Upper lobe of right lung (tissue), 1 donor: ENCODE measurements around the gene LRRC49. TPM values are rescaled to one million over a fixed set of nuclear protein-coding genes. Genes with fewer than 3 reads are reported as not detected.

ENCODE experiments used
- ATAC-seq: fragments of 200-7000 bp; cut with Tn5 transposase; one replicate; pipeline ENCODE4 v1.9.1; 2020; ENCODE audit warnings: mild to moderate bottlenecking, moderate library complexity
- DNase-seq: peaks from one replicate; pipeline ENCODE4 v3.0.0-alpha.2; 2020
- H3K27ac ChIP-seq: fragments of 200-600 bp; one replicate; pipeline ENCODE4 v1.8.0; 2022
- H3K27me3 ChIP-seq: fragments of 200-600 bp; one replicate; pipeline ENCODE4 v1.8.0; 2022; ENCODE audit warnings: mild to moderate bottlenecking
- H3K36me3 ChIP-seq: fragments of 200-600 bp; one replicate; pipeline ENCODE4 v1.8.0; 2022
- H3K4me1 ChIP-seq: fragments of 200-600 bp; one replicate; pipeline ENCODE4 v1.8.0; 2022
- H3K4me3 ChIP-seq: fragments of 200-600 bp; one replicate; pipeline ENCODE4 v1.8.0; 2022; ENCODE audit warnings: mild to moderate bottlenecking
- H3K9me3 ChIP-seq: fragments of 200-600 bp; one replicate; pipeline ENCODE4 v1.8.0; 2022
- intact Hi-C: fragments of 100-400 bp; cut with DNase I; formaldehyde crosslinking; loops from one replicate; pipeline ENCODE4 v1.11.0; 2022
- total RNA-seq: library from RNA; stranded (reverse); fragmentation: NEBNext Ultra II Directional; extraction: Animal tissue kit (Norgen Biotek cat#: 25700); gene quantifications from one replicate; pipeline ENCODE4 v1.2.1, GENCODE V29; 2021
- TF ChIP-seq, protein P1 (sequence below): fragments of 200-600 bp; IDR thresholded peaks from one replicate; pipeline ENCODE4 v1.8.0; 2022; ENCODE audit warnings: antibody characterized with exemption
- donor health status: DM: no; HTN: yes; CAD: no; lungs with severe emphysema.

The LRRC49 gene
- total RNA-seq, 1 donor from 2014 or later, result 4.3 TPM

- ATAC-seq, result no peak
- intact Hi-C loops, result no loop called here
Measured at GRCh38 chr15:70875001-70875782, 17.4 kb upstream of the LRRC49 start.

GRCh38 chr15:70876011-70876410, 16.6 kb upstream of the LRRC49 start:
- ATAC-seq, result no peak
- intact Hi-C loops, result no loop called here
- H3K9me3 ChIP-seq, result no peaks in the 10 kb centered on the region
- DNase-seq, result no peak
- H3K27me3 ChIP-seq, result no peaks in the 10 kb centered on the region
- H3K36me3 ChIP-seq, result no peaks in the 10 kb centered on the region
- no peaks in the 10 kb centered on the region for H3K4me1 ChIP-seq
- no peak overlapping the region for H3K4me3 ChIP-seq
- TF ChIP-seq, protein P1, sequence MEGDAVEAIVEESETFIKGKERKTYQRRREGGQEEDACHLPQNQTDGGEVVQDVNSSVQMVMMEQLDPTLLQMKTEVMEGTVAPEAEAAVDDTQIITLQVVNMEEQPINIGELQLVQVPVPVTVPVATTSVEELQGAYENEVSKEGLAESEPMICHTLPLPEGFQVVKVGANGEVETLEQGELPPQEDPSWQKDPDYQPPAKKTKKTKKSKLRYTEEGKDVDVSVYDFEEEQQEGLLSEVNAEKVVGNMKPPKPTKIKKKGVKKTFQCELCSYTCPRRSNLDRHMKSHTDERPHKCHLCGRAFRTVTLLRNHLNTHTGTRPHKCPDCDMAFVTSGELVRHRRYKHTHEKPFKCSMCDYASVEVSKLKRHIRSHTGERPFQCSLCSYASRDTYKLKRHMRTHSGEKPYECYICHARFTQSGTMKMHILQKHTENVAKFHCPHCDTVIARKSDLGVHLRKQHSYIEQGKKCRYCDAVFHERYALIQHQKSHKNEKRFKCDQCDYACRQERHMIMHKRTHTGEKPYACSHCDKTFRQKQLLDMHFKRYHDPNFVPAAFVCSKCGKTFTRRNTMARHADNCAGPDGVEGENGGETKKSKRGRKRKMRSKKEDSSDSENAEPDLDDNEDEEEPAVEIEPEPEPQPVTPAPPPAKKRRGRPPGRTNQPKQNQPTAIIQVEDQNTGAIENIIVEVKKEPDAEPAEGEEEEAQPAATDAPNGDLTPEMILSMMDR, result no peak
- H3K27ac ChIP-seq, result no peak overlapping the region

More at GRCh38 chr15:70875001-70875782, 17.4 kb upstream of the LRRC49 start:
- no peak for DNase-seq
- no peaks in the 10 kb centered on the region for H3K36me3 ChIP-seq
- H3K4me1 ChIP-seq, result no peaks in the 10 kb centered on the region
- H3K27ac ChIP-seq, result no peak overlapping the region
- no peak overlapping the region for H3K4me3 ChIP-seq
- no peaks in the 10 kb centered on the region for H3K27me3 ChIP-seq
- TF ChIP-seq, protein P1, result peak; percentile 45
- H3K9me3 ChIP-seq, result no peaks in the 10 kb centered on the region

DNA sequence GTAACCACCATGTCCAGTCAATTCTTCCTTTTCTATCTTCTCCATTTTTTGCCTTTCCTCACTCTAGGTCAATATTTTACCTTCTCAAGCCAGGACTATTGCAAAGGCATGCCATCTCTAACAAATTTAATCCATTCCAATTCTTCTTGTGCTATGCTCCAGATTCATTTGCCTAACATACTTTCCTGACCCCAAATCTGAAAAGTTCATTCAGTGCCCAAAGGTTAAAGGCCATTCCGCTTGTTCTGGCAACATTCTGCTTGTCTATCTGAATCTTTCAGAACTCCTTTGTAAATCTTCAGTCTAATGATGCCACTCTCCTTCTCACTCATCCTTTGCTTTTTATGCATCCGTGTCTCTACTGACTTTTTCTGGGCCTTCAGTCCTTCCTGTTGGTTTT, 15.9 kb upstream of the LRRC49 start:
- DNase-seq, result no peak
- Histone ChIP-seq H3K27ac (no peak overlapping the region), H3K36me3 (no peaks in the 10 kb centered on the region), H3K27me3 (no peaks in the 10 kb centered on the region), H3K4me3 (no peak overlapping the region), H3K9me3 (no peaks in the 10 kb centered on the region), H3K4me1 (no peaks in the 10 kb centered on the region)
- intact Hi-C loops, result no loop called here
- no peak for ATAC-seq
- TF ChIP-seq, protein P1, result no peak

GRCh38 chr15:70879401-70879800, 13.2 kb upstream of the LRRC49 start:
- DNase-seq (no peak), ATAC-seq (no peak)
- intact Hi-C loops, result no loop called here
- H3K36me3 ChIP-seq, result no peaks in the 10 kb centered on the region
- H3K4me3 ChIP-seq, result no peak overlapping the region
- H3K9me3 ChIP-seq, result no peaks in the 10 kb centered on the region
- TF ChIP-seq, protein P1, result no peak
- H3K4me1 ChIP-seq, result no peaks in the 10 kb centered on the region
- no peaks in the 10 kb centered on the region for H3K27me3 ChIP-seq
- no peak overlapping the region for H3K27ac ChIP-seq

DNA sequence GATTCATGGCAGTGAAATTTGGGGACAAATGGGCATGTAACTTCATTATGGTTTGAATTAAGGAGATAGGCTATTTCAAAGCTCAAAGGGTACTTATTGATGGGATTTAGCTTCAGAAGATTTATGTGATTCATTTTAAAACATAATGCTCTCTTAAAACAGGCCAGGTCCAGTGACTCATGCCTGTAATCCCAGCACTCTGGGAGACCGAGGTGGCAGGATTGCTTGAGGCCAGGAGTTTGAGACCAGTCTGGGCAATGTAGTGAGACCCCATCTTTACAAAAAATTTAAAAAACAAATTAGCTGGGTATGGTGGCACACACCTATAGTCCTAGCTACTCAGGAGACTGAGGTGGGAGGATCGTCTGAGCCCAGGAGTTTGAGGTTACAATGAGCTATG, 11.8 kb upstream of the LRRC49 start:
- TF ChIP-seq, protein P1, result no peak
- DNase-seq, result no peak

More for the DNA sequence above, 11.8 kb upstream of the LRRC49 start:
- intact Hi-C loops, result no loop called here
- no peak overlapping the region for H3K4me3 ChIP-seq
- no peaks in the 10 kb centered on the region for H3K9me3 ChIP-seq
- no peaks in the 10 kb centered on the region for H3K4me1 ChIP-seq
- ATAC-seq, result no peak
- no peaks in the 10 kb centered on the region for H3K36me3 ChIP-seq
- no peak overlapping the region for H3K27ac ChIP-seq
- no peaks in the 10 kb centered on the region for H3K27me3 ChIP-seq
